ENCODE data around the gene RPS6KA3.

DNA sequence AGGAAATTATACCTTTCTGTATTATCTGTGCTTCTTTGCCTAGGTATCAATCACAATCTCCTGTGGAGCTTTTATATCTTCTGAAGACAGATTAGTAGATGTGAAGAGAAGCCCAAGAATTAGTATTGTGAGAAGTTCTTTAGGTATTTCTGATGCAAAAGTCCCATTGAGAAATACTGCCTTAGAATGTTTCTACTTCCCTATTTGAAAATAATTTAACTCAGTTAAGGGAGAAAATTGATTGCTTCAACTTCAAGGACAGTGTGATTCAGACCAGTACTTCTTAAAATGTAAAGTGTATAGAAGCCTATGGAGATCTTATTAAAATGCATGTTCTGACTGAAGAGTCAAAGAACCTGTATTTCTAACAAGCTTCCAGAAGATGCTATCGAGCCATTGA is 134.0 kb downstream of the RPS6KA3 start:
- TF ChIP-seq, protein P1, sequence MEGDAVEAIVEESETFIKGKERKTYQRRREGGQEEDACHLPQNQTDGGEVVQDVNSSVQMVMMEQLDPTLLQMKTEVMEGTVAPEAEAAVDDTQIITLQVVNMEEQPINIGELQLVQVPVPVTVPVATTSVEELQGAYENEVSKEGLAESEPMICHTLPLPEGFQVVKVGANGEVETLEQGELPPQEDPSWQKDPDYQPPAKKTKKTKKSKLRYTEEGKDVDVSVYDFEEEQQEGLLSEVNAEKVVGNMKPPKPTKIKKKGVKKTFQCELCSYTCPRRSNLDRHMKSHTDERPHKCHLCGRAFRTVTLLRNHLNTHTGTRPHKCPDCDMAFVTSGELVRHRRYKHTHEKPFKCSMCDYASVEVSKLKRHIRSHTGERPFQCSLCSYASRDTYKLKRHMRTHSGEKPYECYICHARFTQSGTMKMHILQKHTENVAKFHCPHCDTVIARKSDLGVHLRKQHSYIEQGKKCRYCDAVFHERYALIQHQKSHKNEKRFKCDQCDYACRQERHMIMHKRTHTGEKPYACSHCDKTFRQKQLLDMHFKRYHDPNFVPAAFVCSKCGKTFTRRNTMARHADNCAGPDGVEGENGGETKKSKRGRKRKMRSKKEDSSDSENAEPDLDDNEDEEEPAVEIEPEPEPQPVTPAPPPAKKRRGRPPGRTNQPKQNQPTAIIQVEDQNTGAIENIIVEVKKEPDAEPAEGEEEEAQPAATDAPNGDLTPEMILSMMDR (IDR thresholded peaks at IDR 0.05): no peak
- TF ChIP-seq POLR2A (IDR thresholded peaks at IDR 0.05): no peak

Data from Peyer's patch (tissue), 4 donors.